Astrocyte (in vitro differentiated cells and primary cell): ENCODE results near the gene FOS.

Source experiments
- EZH2 ChIP-seq: IDR thresholded peaks from 2 replicates; pipeline ENCODE4 v1.6.1; 2012; ENCODE audit warnings: mild to moderate bottlenecking, low read length, inconsistent platforms; ENCODE audit not compliant: insufficient read depth
- TF ChIP-seq, protein P1 (sequence below): IDR thresholded peaks from 2 replicates; pipeline ENCODE4 v1.5.1; 2011; ENCODE audit warnings: low read depth, mild to moderate bottlenecking, inconsistent platforms, low read length, moderate library complexity; ENCODE audit not compliant: insufficient read depth

- TF ChIP-seq, protein P1, sequence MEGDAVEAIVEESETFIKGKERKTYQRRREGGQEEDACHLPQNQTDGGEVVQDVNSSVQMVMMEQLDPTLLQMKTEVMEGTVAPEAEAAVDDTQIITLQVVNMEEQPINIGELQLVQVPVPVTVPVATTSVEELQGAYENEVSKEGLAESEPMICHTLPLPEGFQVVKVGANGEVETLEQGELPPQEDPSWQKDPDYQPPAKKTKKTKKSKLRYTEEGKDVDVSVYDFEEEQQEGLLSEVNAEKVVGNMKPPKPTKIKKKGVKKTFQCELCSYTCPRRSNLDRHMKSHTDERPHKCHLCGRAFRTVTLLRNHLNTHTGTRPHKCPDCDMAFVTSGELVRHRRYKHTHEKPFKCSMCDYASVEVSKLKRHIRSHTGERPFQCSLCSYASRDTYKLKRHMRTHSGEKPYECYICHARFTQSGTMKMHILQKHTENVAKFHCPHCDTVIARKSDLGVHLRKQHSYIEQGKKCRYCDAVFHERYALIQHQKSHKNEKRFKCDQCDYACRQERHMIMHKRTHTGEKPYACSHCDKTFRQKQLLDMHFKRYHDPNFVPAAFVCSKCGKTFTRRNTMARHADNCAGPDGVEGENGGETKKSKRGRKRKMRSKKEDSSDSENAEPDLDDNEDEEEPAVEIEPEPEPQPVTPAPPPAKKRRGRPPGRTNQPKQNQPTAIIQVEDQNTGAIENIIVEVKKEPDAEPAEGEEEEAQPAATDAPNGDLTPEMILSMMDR = no peak
- TF ChIP-seq EZH2 = no peak
Measured at GRCh38 chr14:75299059-75299458, 20.4 kb downstream of the FOS start.
